GM12872 (cell line): Measurements from ENCODE around the gene STUM.

Source experiments
- CTCF ChIP-seq: IDR thresholded peaks from 3 replicates; pipeline ENCODE4 v1.5.1; 2011; ENCODE audit warnings: low read depth, mild to moderate bottlenecking, low read length, moderate library complexity; ENCODE audit not compliant: insufficient read depth

Gene STUM

DNA sequence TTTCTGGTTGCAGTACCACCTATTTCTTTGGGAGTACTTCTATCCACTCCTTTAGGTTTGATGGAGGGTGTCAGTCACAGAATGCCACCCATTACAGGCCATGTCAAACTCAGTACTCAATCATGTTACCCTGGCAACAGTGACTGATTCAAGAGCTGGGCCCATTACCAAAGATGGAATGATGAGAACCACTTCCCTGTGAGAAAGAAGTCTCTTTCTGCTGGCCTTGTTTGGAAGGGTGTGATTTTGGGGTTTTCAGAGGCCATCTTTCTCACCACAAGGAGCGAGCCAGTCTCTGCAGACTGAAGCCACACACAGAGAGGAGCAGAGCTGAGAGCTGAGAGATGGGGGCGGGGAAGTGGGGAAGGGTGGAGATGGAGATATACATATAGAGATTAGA is 13.9 kb upstream of the STUM start:
- no peak for TF ChIP-seq CTCF

DNA sequence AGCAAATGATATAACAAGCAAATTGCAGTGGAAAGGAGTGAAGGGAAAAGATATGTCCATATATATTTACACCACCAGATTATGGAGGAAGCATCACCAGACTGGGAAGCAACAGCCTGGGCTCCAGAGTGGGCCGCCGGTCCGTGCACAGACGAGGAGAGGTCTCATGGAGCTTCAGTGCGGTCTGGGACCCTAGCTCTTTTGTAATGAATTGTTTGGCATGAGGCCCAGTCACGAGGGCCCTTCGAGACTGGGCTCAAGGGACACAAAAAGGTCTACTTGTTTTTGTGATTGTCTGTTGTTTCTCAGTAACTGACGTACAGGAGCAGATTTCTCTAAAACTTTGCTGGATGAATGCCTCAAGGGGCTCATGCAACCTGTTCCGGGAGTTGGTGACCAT is 12.9 kb upstream of the STUM start:
- no peak for TF ChIP-seq CTCF

- TF ChIP-seq CTCF: no peak
Observed at GRCh38 chr1:226541231-226541630, 7.3 kb upstream of the STUM start.

GRCh38 chr1:226541631-226542622 is 6.6 kb upstream of the STUM start:
- TF ChIP-seq CTCF: no peak

DNA sequence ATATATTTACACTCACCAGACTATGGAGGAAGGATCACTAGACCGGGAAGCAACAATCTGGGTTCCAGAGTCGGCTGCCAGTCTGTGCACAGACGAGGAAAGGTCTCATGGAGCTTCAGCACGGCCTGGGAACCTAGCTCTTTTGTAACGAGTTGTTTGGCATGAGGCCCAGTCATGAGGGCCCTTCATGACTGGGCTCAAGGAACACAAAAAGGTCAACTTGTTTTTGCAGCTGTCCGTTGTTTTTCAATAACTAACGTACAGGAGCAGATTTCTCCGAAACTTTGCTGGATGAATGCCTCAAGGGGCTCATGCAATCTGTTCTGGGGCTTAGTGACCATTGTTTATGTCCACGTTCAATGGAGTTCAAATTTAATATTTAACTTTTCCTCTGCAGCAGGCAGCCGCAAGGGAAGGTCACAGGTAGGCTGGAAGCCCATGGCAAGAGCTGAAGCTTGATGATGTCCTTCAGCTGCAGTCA is 5.9 kb upstream of the STUM start:
- TF ChIP-seq CTCF: no peak

GRCh38 chr1:226545836-226546596 is 2.5 kb upstream of the STUM start:
- no peak for TF ChIP-seq CTCF

GRCh38 chr1:226546926-226547325 is 1.6 kb upstream of the STUM start:
- no peak for TF ChIP-seq CTCF
